Esophagus (tissue), 2 donors: ENCODE results near the gene FAM3A. TPM values are rescaled to one million over a fixed set of nuclear protein-coding genes. Genes with fewer than 3 reads are reported as not detected.

Experiments
- H3K27ac ChIP-seq, 2 donors: one replicate each; pipeline ENCODE4 v1.5.1; 2013; ENCODE audit warnings: low read depth in 2 of 2, mild to moderate bottlenecking in 2 of 2, inconsistent platforms in 1 of 2, low read length in 1 of 2, moderate library complexity in 1 of 2
- H3K27me3 ChIP-seq, 2 donors: one replicate each; pipeline ENCODE4 v1.6.1; 2013; ENCODE audit warnings: low read length in 2 of 2, control low read depth in 1 of 2, mild to moderate bottlenecking in 1 of 2; ENCODE audit not compliant: insufficient read depth in 2 of 2, control insufficient read depth in 1 of 2
- H3K36me3 ChIP-seq, 2 donors: one replicate each; pipeline ENCODE4 v1.6.1; 2013; ENCODE audit warnings: low read length in 1 of 2; ENCODE audit not compliant: control insufficient read depth in 2 of 2, insufficient read depth in 2 of 2
- H3K4me1 ChIP-seq, 2 donors: one replicate each; pipeline ENCODE4 v1.6.1; 2013; ENCODE audit warnings: low read length in 1 of 2; ENCODE audit not compliant: control insufficient read depth in 2 of 2, insufficient read depth in 2 of 2
- H3K4me3 ChIP-seq, 2 donors: one replicate each; pipeline ENCODE4 v1.5.1; 2013; ENCODE audit warnings: low read length in 2 of 2, mild to moderate bottlenecking in 2 of 2, low read depth in 1 of 2, moderate library complexity in 1 of 2
- H3K9me3 ChIP-seq, 2 donors: one replicate each; pipeline ENCODE4 v1.6.1; 2013; ENCODE audit warnings: mild to moderate bottlenecking in 2 of 2, low read depth in 1 of 2, low read length in 1 of 2, moderate library complexity in 1 of 2; ENCODE audit not compliant: control insufficient read depth in 2 of 2, insufficient read depth in 1 of 2
- WGBS, 2 donors: extraction: QIAGEN DNeasy Blood & Tissue Kit; methylation state at CpG; one replicate each; pipeline ENCODE4 v1.1.7; 2013; 5-methylcytosine and 5-hydroxymethylcytosine counted together
- polyA plus RNA-seq, 2 donors: library from polyadenylated mRNA; stranded (reverse); fragments of 200-250 nt; gene quantifications; one replicate each; pipeline ENCODE4 v1.2.3, GENCODE V29; 2013
- donor health status: healthy with polysubstance abuse.
- donor health status: Bipolar disorder and iron deficiency.

FAM3A gene
- polyA plus RNA-seq, 2 donors, result 51.6 to 54.4 TPM

DNA sequence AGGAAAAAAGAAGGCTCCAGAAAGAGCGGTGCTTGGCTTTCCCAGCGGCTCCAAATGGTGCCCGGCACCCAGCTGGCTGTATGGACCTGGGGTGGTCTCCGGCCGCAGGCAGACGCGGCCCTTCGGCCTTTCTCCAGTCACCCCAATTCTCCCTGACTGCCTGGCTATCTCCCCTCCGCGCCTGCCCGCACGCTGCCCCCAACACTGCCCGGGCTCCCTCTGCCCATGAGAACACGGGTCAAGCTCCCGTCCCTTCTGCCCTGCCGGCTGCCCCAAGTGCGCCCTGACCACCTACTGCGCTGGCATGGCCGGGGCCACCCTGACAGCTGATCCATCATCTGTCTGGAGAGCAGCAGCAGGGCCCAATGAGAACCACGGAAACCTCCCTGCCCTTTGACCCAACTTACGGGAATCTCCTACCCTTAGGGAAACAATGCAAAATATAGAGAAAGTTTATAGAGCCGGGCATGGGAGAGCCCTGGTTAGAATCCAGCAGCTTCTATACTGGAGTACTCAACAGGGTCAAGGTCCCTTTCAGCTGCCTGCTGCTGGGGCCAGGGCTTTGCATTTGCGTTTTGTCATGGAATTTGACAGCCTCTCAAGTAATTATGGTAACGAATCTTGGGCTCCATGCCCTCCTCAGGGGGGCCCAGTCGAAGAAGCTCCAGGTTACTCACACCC, 1.2 kb upstream of the FAM3A start:
- WGBS, 2 donors, result 47 to 49% methylated on average over 25 of the region's 25 CpGs
- Histone ChIP-seq H3K9me3 (no peaks in the 10 kb centered on the region), H3K4me1 (no peaks in the 10 kb centered on the region), H3K4me3 (no peak overlapping the region), H3K27me3 (no peaks in the 10 kb centered on the region), H3K27ac (peak overlapping the region; percentile 88 to 95), H3K36me3 (no peaks in the 10 kb centered on the region)

DNA sequence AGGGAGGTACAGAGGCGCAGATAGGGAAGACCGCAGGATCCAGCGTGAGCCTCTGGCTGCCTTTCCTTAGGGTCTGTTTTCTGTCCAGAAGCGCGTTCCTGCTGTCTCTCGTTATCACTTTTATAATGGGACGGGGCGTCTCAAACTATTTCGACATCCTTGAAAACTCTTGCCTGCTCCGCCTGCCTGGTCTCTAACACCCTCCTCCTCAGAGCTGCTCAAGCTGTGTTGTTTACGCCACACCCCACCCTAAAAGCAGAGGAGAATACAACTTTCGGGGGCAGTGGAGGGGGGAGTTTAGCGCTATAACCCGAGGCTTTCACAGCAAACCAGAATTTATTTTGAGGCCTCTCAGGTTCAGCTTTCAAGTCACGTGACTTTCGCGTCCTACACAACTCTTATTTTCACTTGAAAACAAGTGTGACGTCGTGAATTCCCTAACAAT, 646 bp upstream of the FAM3A start:
- Histone ChIP-seq H3K27ac (peak overlapping the region; percentile 88 to 95), H3K27me3 (no peaks in the 10 kb centered on the region), H3K4me1 (no peaks in the 10 kb centered on the region), H3K36me3 (no peaks in the 10 kb centered on the region), H3K4me3 (peak overlapping the region; percentile 23 to 56), H3K9me3 (no peaks in the 10 kb centered on the region)
- WGBS, 2 donors, result 2 to 28% methylated on average over 19 of the region's 19 CpGs

DNA sequence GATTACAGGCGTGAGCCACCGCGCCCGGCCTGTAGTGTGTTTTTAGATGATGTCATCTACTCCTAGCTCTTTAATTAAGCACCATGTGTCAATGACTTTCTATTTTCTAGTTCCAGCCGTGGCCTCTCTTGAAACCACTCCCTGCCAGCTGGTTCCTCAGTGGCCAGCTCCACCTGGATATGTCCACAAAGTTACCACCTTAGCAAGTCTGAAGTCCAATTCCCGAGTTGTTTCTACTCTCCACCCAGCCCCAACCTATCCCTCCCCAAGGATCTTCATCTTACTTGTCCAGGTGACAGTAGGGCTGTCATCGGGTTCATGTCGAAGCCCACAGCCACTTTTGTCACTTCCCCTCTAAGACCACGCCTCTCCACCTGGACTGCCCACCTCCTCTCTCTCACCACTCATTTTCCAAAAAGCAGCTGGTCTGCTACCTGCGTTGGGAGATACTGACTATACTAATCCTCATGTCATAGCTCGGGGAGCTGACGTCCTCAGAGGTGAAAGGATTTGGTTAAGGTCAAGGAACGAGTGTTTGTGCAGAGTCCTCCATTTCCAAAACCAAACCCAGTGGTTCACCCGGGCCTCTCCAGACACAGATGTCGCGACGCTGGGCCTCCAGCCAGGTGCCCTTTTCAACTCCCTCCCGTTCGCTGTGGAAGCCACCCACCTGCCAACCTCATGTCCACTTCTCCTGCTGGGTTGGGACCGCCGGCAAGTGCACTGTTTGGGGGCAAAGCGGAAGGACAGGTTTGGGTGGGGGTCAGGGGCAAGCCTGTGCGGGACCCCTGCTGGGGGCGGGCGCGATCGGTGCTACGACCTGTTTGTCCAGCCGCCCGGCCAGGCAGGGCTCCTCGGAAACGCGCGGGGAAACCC, 704 bp downstream of the FAM3A start:
- Histone ChIP-seq H3K27ac (peak overlapping the region; percentile 73 to 90), H3K9me3 (no peaks in the 10 kb centered on the region), H3K4me3 (peak overlapping the region; percentile 52 to 68), H3K27me3 (no peaks in the 10 kb centered on the region), H3K4me1 (no peaks in the 10 kb centered on the region), H3K36me3 (no peaks in the 10 kb centered on the region)
- WGBS, 2 donors, result 15 to 41% methylated on average over 28 to 34 of the region's 34 CpGs

DNA sequence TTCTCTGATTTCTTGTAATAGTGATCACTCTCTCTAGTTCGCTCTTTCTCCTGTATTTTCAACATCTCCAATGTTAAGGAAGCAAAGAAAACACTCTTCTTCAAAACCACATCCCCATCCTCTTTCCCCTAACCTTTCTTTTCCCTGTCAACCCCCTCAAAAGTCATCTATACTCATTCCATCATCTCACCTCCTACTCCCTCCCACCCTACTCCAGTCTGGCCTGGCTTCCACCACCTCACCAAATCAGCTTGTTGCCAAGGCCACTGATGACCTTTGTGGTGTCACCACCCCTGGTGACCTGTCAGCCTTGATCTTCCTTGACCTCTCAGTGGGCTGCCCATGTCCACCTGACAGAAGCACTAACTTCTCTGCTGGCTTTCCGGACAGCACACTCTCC, 2.3 kb downstream of the FAM3A start:
- H3K9me3 ChIP-seq, result no peaks in the 10 kb centered on the region
- H3K4me3 ChIP-seq, result no peak overlapping the region
- no peak overlapping the region for H3K27ac ChIP-seq
- H3K27me3 ChIP-seq, result no peaks in the 10 kb centered on the region
- no peaks in the 10 kb centered on the region for H3K36me3 ChIP-seq
- 76 to 93% methylated on average over 2 of the region's 2 CpGs for WGBS, 2 donors
- H3K4me1 ChIP-seq, result no peaks in the 10 kb centered on the region

DNA sequence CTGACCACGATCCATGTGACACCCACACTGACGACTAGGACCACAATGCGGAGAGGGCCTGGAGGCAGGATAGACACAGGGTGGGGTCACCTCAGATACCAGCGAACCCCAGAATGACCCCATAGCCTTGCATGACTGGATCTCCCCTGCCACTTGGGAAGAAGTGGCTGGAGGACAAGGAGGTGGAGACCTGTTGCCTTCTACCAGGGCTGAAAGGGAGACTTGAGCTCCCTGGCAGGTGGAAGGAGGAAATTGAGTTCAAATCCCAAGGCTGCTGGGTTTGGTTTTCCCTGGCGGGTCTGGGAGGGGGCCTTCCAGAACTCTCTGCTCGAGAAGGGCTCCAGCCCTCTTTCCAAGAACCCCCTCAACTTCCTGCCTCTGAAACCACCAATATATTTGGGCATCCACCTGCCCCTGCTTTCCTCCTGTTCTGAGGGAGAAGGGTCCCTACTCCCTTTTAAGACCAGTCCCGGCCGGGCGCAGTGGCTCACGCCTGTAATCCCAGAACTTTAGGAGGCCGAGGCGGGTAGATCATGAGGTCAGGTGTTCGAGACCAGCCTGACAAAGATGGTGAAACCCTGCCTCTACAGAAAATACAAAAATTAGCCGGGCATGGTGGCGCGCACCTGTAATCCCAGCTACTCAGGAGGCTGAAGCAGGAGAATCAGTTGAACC, 3.0 kb downstream of the FAM3A start:
- no peaks in the 10 kb centered on the region for H3K36me3 ChIP-seq
- H3K4me3 ChIP-seq, result no peak overlapping the region
- H3K27ac ChIP-seq, result no peak overlapping the region
- H3K27me3 ChIP-seq, result no peaks in the 10 kb centered on the region
- 89 to 94% methylated on average over 16 of the region's 16 CpGs for WGBS, 2 donors
- H3K4me1 ChIP-seq, result no peaks in the 10 kb centered on the region
- no peaks in the 10 kb centered on the region for H3K9me3 ChIP-seq

DNA sequence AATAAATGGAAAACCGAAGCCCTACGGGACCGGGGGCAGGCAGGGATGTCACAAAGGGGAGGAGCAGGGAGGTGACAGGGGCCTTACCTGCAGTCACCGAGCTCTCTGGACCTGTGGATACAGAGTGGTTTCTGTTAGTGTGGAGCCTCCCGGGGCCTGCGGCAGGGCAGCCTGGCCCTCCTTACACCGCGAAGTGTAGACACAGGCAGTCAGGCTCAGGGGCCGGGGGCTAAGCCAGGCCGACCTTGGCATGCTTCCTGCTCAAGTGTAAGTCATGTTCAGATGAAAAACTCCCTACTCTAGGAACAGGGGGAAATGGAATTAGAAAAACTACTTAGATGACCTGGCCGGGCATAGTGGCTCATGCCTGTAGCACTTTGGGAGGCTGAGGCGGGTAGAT, 4.3 kb downstream of the FAM3A start:
- Histone ChIP-seq H3K9me3 (no peaks in the 10 kb centered on the region), H3K4me3 (no peak overlapping the region), H3K4me1 (peaks cover 0 to 1% of the 10 kb centered on the region in 2 donors), H3K27me3 (no peaks in the 10 kb centered on the region), H3K36me3 (peaks cover 0 to 5% of the 10 kb centered on the region in 2 donors), H3K27ac (no peak overlapping the region)
- WGBS, 2 donors, result 80 to 84% methylated on average over 12 of the region's 12 CpGs

DNA sequence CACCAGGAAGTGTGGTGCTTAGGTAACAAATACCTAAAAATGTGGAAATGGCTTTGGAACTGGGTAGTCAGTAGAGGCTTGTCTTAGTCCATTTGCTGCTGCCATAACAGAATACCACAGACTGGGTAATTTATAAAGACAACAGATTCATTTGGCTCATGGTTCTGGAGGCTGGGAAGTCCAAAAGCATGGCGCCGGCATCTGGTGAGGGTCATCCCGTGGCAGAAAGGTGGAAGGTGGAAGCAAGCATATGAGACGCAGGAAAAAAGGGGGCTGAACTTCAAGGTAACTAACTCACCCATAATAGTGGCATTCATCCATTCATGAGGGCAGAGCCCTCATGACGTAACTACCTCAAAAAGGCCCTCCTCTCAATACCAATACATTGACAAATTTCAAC, 6.6 kb downstream of the FAM3A start:
- Histone ChIP-seq H3K9me3 (no peaks in the 10 kb centered on the region), H3K36me3 (peaks cover 0 to 8% of the 10 kb centered on the region in 2 donors), H3K4me3 (no peak overlapping the region), H3K27ac (no peak overlapping the region), H3K4me1 (peaks cover 0 to 8% of the 10 kb centered on the region in 2 donors), H3K27me3 (no peaks in the 10 kb centered on the region)
- WGBS, 2 donors, result 90 to 98% methylated on average over 5 of the region's 5 CpGs

DNA sequence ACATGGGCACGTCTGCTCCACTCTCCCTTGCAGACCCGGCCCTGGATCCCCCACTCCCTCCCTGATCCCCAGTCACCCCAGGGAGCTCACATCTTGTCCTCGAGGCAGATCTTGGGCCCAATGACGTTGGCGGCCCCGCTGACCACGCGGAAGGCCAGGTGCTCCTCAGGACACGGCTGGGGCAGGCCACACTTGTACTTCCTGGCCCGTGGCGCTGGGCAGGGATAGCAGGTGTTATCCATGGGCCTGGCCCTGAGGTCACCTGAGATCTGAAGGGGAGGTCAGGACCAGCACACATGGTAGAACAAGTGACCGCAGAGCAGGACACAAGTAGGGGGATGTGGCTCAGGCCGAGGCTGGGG, 7.7 kb downstream of the FAM3A start:
- Histone ChIP-seq H3K9me3 (no peaks in the 10 kb centered on the region), H3K27me3 (no peaks in the 10 kb centered on the region), H3K36me3 (peaks cover 0 to 8% of the 10 kb centered on the region in 2 donors), H3K4me3 (no peak overlapping the region), H3K4me1 (peaks cover 0 to 8% of the 10 kb centered on the region in 2 donors), H3K27ac (no peak overlapping the region)
- WGBS, 2 donors, result 86 to 92% methylated on average over 13 of the region's 13 CpGs

DNA sequence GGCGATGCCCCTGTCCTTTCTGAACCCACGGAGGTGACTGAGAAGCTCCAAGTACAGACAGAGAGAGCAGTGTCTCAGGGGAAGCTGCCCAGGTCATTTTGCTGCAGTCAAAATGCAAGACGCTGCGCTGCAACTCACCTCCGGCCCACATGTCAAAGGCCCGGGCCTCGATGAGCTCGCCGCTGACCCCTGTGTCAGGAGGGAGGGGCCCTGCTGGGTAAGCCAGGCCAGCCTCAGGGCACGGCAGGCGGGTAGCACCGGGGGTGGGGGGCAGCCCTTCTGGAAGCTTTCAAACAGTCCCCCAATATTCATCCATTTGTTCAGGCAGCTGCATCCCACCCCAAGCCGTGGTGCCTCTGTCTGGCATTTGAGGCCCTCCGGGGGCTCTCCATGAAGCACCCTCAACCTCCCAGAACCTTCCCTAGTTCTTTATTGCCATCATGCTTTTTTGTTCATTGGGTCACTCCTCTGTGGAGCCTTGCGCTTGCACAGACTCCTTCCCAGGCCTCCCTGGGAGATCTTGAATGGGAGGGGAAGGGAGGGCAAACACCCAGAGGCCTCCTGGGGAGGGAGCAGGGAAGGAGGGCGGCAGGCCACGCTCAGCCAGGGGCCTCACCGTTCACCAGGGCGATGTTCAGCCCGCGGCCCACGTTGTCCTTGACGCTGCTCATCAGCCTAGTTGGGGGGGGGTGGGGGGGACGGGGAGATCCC, 8.2 kb downstream of the FAM3A start:
- WGBS, 2 donors, result 84 to 88% methylated on average over 23 to 24 of the region's 24 CpGs
- Histone ChIP-seq H3K36me3 (peaks cover 0 to 8% of the 10 kb centered on the region in 2 donors), H3K27ac (no peak overlapping the region)

More for the DNA sequence above, 8.2 kb downstream of the FAM3A start:
- Histone ChIP-seq H3K27me3 (no peaks in the 10 kb centered on the region), H3K9me3 (no peaks in the 10 kb centered on the region), H3K4me1 (peaks cover 0 to 8% of the 10 kb centered on the region in 2 donors), H3K4me3 (no peak overlapping the region)
